ENCODE measurements around the gene ADAMTS19.

Gene ADAMTS19

GRCh38 chr5:129477532-129477931 is 17.4 kb downstream of the ADAMTS19 start:
- H3K4me3 ChIP-seq (ENCODE audit: low read length), result no peak overlapping the region
- no peaks in the 10 kb centered on the region for H3K27me3 ChIP-seq (ENCODE audit: control insufficient read depth, insufficient read depth, low read length)
- H3K9ac ChIP-seq (ENCODE audit: low read length), result no peak overlapping the region
- no peaks in the 10 kb centered on the region for H3K36me3 ChIP-seq (ENCODE audit: control insufficient read depth, insufficient read depth, low read length)
- H3K9me3 ChIP-seq (ENCODE audit: control insufficient read depth, low read length), result no peaks in the 10 kb centered on the region
- no peaks in the 10 kb centered on the region for H3K4me1 ChIP-seq (ENCODE audit: control insufficient read depth, insufficient read depth, low read length)

GRCh38 chr5:129481161-129481560 is 21.1 kb downstream of the ADAMTS19 start:
- Histone ChIP-seq H3K9ac (ENCODE audit: low read length) (no peak overlapping the region), H3K4me3 (ENCODE audit: low read length) (no peak overlapping the region), H3K4me1 (ENCODE audit: control insufficient read depth, insufficient read depth, low read length) (no peaks in the 10 kb centered on the region), H3K27me3 (ENCODE audit: control insufficient read depth, insufficient read depth, low read length) (no peaks in the 10 kb centered on the region), H3K9me3 (ENCODE audit: control insufficient read depth, low read length) (no peaks in the 10 kb centered on the region), H3K36me3 (ENCODE audit: control insufficient read depth, insufficient read depth, low read length) (no peaks in the 10 kb centered on the region)

- Histone ChIP-seq H3K9me3 (ENCODE audit: control insufficient read depth, low read length) (no peaks in the 10 kb centered on the region), H3K4me3 (ENCODE audit: low read length) (no peak overlapping the region), H3K27me3 (ENCODE audit: control insufficient read depth, insufficient read depth, low read length) (no peaks in the 10 kb centered on the region), H3K36me3 (ENCODE audit: control insufficient read depth, insufficient read depth, low read length) (no peaks in the 10 kb centered on the region), H3K9ac (ENCODE audit: low read length) (no peak overlapping the region), H3K4me1 (ENCODE audit: control insufficient read depth, insufficient read depth, low read length) (no peaks in the 10 kb centered on the region)
Measured at GRCh38 chr5:129496421-129496820, 36.3 kb downstream of the ADAMTS19 start.

- Histone ChIP-seq H3K4me3 (ENCODE audit: low read length) (no peak overlapping the region), H3K27me3 (ENCODE audit: control insufficient read depth, insufficient read depth, low read length) (no peaks in the 10 kb centered on the region), H3K9me3 (ENCODE audit: control insufficient read depth, low read length) (no peaks in the 10 kb centered on the region), H3K9ac (ENCODE audit: low read length) (no peak overlapping the region), H3K4me1 (ENCODE audit: control insufficient read depth, insufficient read depth, low read length) (no peaks in the 10 kb centered on the region), H3K36me3 (ENCODE audit: control insufficient read depth, insufficient read depth, low read length) (no peaks in the 10 kb centered on the region)
Measured at GRCh38 chr5:129496864-129497595, 36.9 kb downstream of the ADAMTS19 start.

- Histone ChIP-seq H3K4me3 (ENCODE audit: low read length) (no peak overlapping the region), H3K27me3 (ENCODE audit: control insufficient read depth, insufficient read depth, low read length) (no peaks in the 10 kb centered on the region), H3K36me3 (ENCODE audit: control insufficient read depth, insufficient read depth, low read length) (no peaks in the 10 kb centered on the region), H3K4me1 (ENCODE audit: control insufficient read depth, insufficient read depth, low read length) (no peaks in the 10 kb centered on the region), H3K9me3 (ENCODE audit: control insufficient read depth, low read length) (no peaks in the 10 kb centered on the region), H3K9ac (ENCODE audit: low read length) (no peak overlapping the region)
Measured at GRCh38 chr5:129499208-129499852, 39.2 kb downstream of the ADAMTS19 start.

GRCh38 chr5:129500101-129500500 is 40.0 kb downstream of the ADAMTS19 start:
- Histone ChIP-seq H3K27me3 (ENCODE audit: control insufficient read depth, insufficient read depth, low read length) (no peaks in the 10 kb centered on the region), H3K4me3 (ENCODE audit: low read length) (no peak overlapping the region), H3K9me3 (ENCODE audit: control insufficient read depth, low read length) (no peaks in the 10 kb centered on the region), H3K4me1 (ENCODE audit: control insufficient read depth, insufficient read depth, low read length) (no peaks in the 10 kb centered on the region), H3K36me3 (ENCODE audit: control insufficient read depth, insufficient read depth, low read length) (no peaks in the 10 kb centered on the region), H3K9ac (ENCODE audit: low read length) (no peak overlapping the region)

- H3K27me3 ChIP-seq (ENCODE audit: control insufficient read depth, insufficient read depth, low read length), result no peaks in the 10 kb centered on the region
- H3K9ac ChIP-seq (ENCODE audit: low read length), result no peak overlapping the region
- H3K9me3 ChIP-seq (ENCODE audit: control insufficient read depth, low read length), result no peaks in the 10 kb centered on the region
- no peaks in the 10 kb centered on the region for H3K36me3 ChIP-seq (ENCODE audit: control insufficient read depth, insufficient read depth, low read length)
- H3K4me1 ChIP-seq (ENCODE audit: control insufficient read depth, insufficient read depth, low read length), result no peaks in the 10 kb centered on the region
- H3K4me3 ChIP-seq (ENCODE audit: low read length), result no peak overlapping the region
Measured at GRCh38 chr5:129506086-129506485, 46.0 kb downstream of the ADAMTS19 start.

GRCh38 chr5:129506950-129507349 is 46.9 kb downstream of the ADAMTS19 start:
- H3K9me3 ChIP-seq (ENCODE audit: control insufficient read depth, low read length), result no peaks in the 10 kb centered on the region
- H3K36me3 ChIP-seq (ENCODE audit: control insufficient read depth, insufficient read depth, low read length), result no peaks in the 10 kb centered on the region
- no peaks in the 10 kb centered on the region for H3K4me1 ChIP-seq (ENCODE audit: control insufficient read depth, insufficient read depth, low read length)
- no peak overlapping the region for H3K9ac ChIP-seq (ENCODE audit: low read length)
- no peak overlapping the region for H3K4me3 ChIP-seq (ENCODE audit: low read length)
- no peaks in the 10 kb centered on the region for H3K27me3 ChIP-seq (ENCODE audit: control insufficient read depth, insufficient read depth, low read length)

- Histone ChIP-seq H3K9me3 (ENCODE audit: control insufficient read depth, low read length) (no peaks in the 10 kb centered on the region), H3K27me3 (ENCODE audit: control insufficient read depth, insufficient read depth, low read length) (no peaks in the 10 kb centered on the region), H3K36me3 (ENCODE audit: control insufficient read depth, insufficient read depth, low read length) (no peaks in the 10 kb centered on the region), H3K9ac (ENCODE audit: low read length) (no peak overlapping the region), H3K4me1 (ENCODE audit: control insufficient read depth, insufficient read depth, low read length) (no peaks in the 10 kb centered on the region), H3K4me3 (ENCODE audit: low read length) (no peak overlapping the region)
Measured at GRCh38 chr5:129507527-129507926, 47.4 kb downstream of the ADAMTS19 start.

- no peaks in the 10 kb centered on the region for H3K36me3 ChIP-seq (ENCODE audit: control insufficient read depth, insufficient read depth, low read length)
- H3K4me1 ChIP-seq (ENCODE audit: control insufficient read depth, insufficient read depth, low read length), result no peaks in the 10 kb centered on the region
- H3K9me3 ChIP-seq (ENCODE audit: control insufficient read depth, low read length), result no peaks in the 10 kb centered on the region
- H3K27me3 ChIP-seq (ENCODE audit: control insufficient read depth, insufficient read depth, low read length), result no peaks in the 10 kb centered on the region
- H3K4me3 ChIP-seq (ENCODE audit: low read length), result no peak overlapping the region
- no peak overlapping the region for H3K9ac ChIP-seq (ENCODE audit: low read length)
Measured at GRCh38 chr5:129508606-129509005, 48.5 kb downstream of the ADAMTS19 start.

- H3K9ac ChIP-seq (ENCODE audit: low read length), result no peak overlapping the region
Measured at GRCh38 chr5:129509363-129509975, 49.4 kb downstream of the ADAMTS19 start.

GRCh38 chr5:129511291-129511690 is 51.2 kb downstream of the ADAMTS19 start:
- no peaks in the 10 kb centered on the region for H3K27me3 ChIP-seq (ENCODE audit: control insufficient read depth, insufficient read depth, low read length)
- no peaks in the 10 kb centered on the region for H3K9me3 ChIP-seq (ENCODE audit: control insufficient read depth, low read length)
- H3K4me1 ChIP-seq (ENCODE audit: control insufficient read depth, insufficient read depth, low read length), result no peaks in the 10 kb centered on the region
- H3K36me3 ChIP-seq (ENCODE audit: control insufficient read depth, insufficient read depth, low read length), result no peaks in the 10 kb centered on the region
- no peak overlapping the region for H3K4me3 ChIP-seq (ENCODE audit: low read length)
- no peak overlapping the region for H3K9ac ChIP-seq (ENCODE audit: low read length)

More at GRCh38 chr5:129509363-129509975, 49.4 kb downstream of the ADAMTS19 start:
- Histone ChIP-seq H3K27me3 (ENCODE audit: control insufficient read depth, insufficient read depth, low read length) (no peaks in the 10 kb centered on the region), H3K9me3 (ENCODE audit: control insufficient read depth, low read length) (no peaks in the 10 kb centered on the region), H3K4me1 (ENCODE audit: control insufficient read depth, insufficient read depth, low read length) (no peaks in the 10 kb centered on the region), H3K4me3 (ENCODE audit: low read length) (no peak overlapping the region), H3K36me3 (ENCODE audit: control insufficient read depth, insufficient read depth, low read length) (no peaks in the 10 kb centered on the region)

Measured in mucosa of stomach (tissue), 1 donor.